ENCODE measurements around the gene DMRTC2. TPM values are rescaled to one million over a fixed set of nuclear protein-coding genes. Genes with fewer than 3 reads are reported as not detected.

Gene DMRTC2
- total RNA-seq, 4 donors from 2014 or later: 0.13 TPM; not detected in 3

DNA sequence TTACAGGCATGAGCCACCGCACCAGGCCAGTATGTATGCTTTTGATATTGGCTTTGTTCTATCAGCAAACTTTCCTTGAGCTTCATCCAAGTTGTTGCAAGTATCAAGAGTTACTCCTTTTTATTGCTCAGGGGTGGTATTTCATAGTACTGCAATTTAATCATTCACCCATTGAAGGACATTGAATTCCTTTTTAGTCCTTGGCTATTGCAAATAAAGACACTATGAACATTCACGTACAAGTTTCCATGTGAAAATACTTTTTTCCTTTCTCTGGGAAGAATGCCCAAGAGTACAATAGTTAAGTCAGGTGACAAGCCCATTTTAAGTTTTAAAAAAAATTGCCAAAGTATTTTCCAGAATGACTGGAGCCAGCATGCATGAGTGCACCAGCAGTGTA is 28.1 kb upstream of the DMRTC2 start:
- H3K36me3 ChIP-seq: no peaks in the 10 kb centered on the region
- H3K4me1 ChIP-seq: peaks cover 7% of the 10 kb centered on the region in 2 donors
- 54 to 57% methylated on average over 2 of the region's 2 CpGs for WGBS, 2 donors
- H3K27me3 ChIP-seq: no peaks in the 10 kb centered on the region
- no peaks in the 10 kb centered on the region for H3K9me3 ChIP-seq
- intact Hi-C loops (cut with DNase I): no loop called here
- TF ChIP-seq CTCF (IDR thresholded peaks at IDR 0.05): no peak
- TF ChIP-seq POLR2A (IDR thresholded peaks at IDR 0.05): no peak
- no peak overlapping the region for H3K4me3 ChIP-seq (replicated peaks in 1 of 3)
- peak in 1 of 2 donors; percentile 11 for DNase-seq
- peak overlapping the region in 1 of 3 donors; percentile 61 for H3K27ac ChIP-seq

- DNase-seq: peak; percentile 48 to 50
- H3K36me3 ChIP-seq: no peaks in the 10 kb centered on the region
- no peak overlapping the region for H3K4me3 ChIP-seq (replicated peaks in 1 of 3)
- TF ChIP-seq POLR2A (IDR thresholded peaks at IDR 0.05) (no peak), CTCF (IDR thresholded peaks at IDR 0.05) (peak; percentile 26 to 94 (median 80))
- H3K27ac ChIP-seq: no peak overlapping the region
- peaks cover 7% of the 10 kb centered on the region in 2 donors for H3K4me1 ChIP-seq
- WGBS, 2 donors: 28 to 31% methylated on average over 12 of the region's 12 CpGs
- no peaks in the 10 kb centered on the region for H3K27me3 ChIP-seq
- H3K9me3 ChIP-seq: no peaks in the 10 kb centered on the region
- intact Hi-C loops (cut with DNase I): no loop called here
Measured at GRCh38 chr19:41821003-41821735, 23.7 kb upstream of the DMRTC2 start.

DNA sequence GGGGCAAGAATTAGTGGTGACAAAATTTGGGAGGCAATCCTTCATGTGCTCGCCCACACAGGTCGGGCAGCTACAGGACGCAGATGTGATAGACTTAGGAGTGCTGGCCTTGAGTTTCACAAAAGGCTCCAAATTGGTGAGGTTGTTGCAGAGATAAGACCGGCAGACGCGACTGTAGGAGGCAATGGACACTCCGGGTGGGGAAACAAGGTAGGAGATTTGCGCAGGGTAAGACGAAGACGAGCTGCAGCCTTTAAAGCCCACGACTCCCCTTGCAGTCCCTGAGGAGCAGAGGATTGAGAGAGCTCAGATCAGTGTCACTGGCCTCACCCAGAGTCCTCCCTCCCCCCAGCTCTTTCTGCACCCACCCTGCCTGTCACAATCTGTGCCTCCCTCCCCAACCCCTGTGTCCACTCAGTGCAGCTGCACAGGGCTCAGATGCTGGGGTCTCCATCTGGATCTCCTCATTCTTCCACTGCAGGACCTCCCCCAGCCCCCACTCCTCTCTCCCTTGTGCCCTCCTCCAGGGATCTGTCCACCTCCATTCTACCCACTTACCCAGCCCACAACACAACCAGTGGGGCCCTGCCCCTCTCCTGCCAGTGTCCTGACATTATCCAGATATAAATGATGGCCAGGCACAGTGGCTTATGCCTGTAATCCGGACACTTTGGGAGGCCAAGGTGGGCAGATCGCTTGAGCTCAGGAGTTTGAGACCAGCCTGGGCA is 6.7 kb upstream of the DMRTC2 start:
- Histone ChIP-seq H3K4me3 (replicated peaks in 1 of 3) (no peak overlapping the region), H3K27ac (no peak overlapping the region), H3K9me3 (no peaks in the 10 kb centered on the region), H3K27me3 (no peaks in the 10 kb centered on the region), H3K36me3 (no peaks in the 10 kb centered on the region), H3K4me1 (no peaks in the 10 kb centered on the region)
- no peak for DNase-seq
- intact Hi-C loops (cut with DNase I): no loop called here
- WGBS, 2 donors: 56 to 71% methylated on average over 13 of the region's 13 CpGs
- TF ChIP-seq CTCF (IDR thresholded peaks at IDR 0.05) (no peak), POLR2A (IDR thresholded peaks at IDR 0.05) (no peak)

DNA sequence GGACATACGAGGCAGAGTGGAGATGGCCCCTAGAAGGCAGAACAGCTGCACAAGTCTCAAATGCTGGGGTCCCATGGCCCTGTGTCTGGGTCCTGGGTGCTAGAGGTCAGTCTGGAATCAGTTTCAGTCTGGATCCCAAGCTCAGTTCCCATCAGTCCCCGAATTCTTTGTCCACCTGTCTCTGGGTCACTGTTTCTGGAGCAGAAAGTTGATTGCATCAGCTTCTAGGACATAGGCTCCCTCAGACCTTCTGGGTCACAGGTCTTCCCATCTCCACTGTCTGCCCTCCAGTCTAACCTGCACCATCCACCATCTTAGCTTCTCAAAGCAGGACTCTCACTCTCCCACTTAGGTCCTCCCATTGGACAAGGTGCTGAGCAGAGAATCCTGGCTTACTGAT is 5.6 kb upstream of the DMRTC2 start:
- Histone ChIP-seq H3K9me3 (no peaks in the 10 kb centered on the region), H3K27me3 (no peaks in the 10 kb centered on the region), H3K4me3 (replicated peaks in 1 of 3) (no peak overlapping the region), H3K27ac (no peak overlapping the region), H3K36me3 (no peaks in the 10 kb centered on the region), H3K4me1 (no peaks in the 10 kb centered on the region)
- WGBS, 2 donors: 54 to 78% methylated on average over 2 of the region's 2 CpGs
- intact Hi-C loops (cut with DNase I): no loop called here
- TF ChIP-seq POLR2A (IDR thresholded peaks at IDR 0.05): no peak
- DNase-seq: no peak

DNA sequence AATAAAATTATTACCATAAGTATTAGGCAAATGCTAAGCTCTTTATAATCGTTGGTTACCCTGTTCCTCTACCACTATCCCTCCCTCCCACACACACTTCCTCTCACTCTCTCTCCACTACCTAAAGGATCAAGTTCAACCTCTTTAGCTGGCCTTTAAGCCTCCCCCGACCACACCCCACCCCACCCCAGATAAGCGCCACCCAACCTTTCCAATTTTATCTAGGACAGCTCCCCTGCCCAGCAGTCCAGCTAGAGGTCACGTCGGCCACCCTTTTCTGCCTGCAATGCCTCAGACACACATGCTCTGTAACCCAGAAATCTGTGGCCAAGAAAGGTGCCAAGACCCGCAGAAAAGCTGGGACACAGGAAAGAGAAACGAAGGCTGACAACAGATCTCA is 1.5 kb upstream of the DMRTC2 start:
- no peak for DNase-seq
- Histone ChIP-seq H3K9me3 (no peaks in the 10 kb centered on the region), H3K36me3 (no peaks in the 10 kb centered on the region), H3K27ac (no peak overlapping the region), H3K4me3 (replicated peaks in 1 of 3) (no peak overlapping the region), H3K4me1 (no peaks in the 10 kb centered on the region), H3K27me3 (no peaks in the 10 kb centered on the region)
- TF ChIP-seq CTCF (IDR thresholded peaks at IDR 0.05) (no peak), POLR2A (IDR thresholded peaks at IDR 0.05) (no peak)
- 67% methylated on average over 7 of the region's 7 CpGs for WGBS, 2 donors
- intact Hi-C loops (cut with DNase I): no loop called here

Measured in thyroid gland (tissue), 4 donors.